Endothelial cell (in vitro differentiated cells): ENCODE measurements around the gene VPS37C. TPM values are rescaled to one million over a fixed set of nuclear protein-coding genes. Genes with fewer than 3 reads are reported as not detected.

Experiments used
- DNase-seq: peaks from one replicate; pipeline ENCODE4 v3.0.0; 2021; ENCODE audit warnings: low spot score
- H3K27ac Mint-ChIP-seq: one replicate; pipeline ENCODE4 v1.8.0; 2021; ENCODE audit warnings: mixed read lengths, inconsistent platforms; ENCODE audit not compliant: unreplicated experiment
- H3K27me3 Mint-ChIP-seq: one replicate; pipeline ENCODE4 v1.8.0; 2021; ENCODE audit warnings: mild to moderate bottlenecking, moderate library complexity, mixed read lengths, inconsistent platforms; ENCODE audit not compliant: unreplicated experiment
- H3K36me3 Mint-ChIP-seq: one replicate; pipeline ENCODE4 v1.8.0; 2021; ENCODE audit warnings: mild to moderate bottlenecking, low read depth, mixed read lengths, inconsistent platforms; ENCODE audit not compliant: unreplicated experiment
- H3K4me1 Mint-ChIP-seq: one replicate; pipeline ENCODE4 v1.8.0; 2021; ENCODE audit warnings: mild to moderate bottlenecking, mixed read lengths, inconsistent platforms; ENCODE audit not compliant: unreplicated experiment
- H3K4me3 Mint-ChIP-seq: one replicate; pipeline ENCODE4 v1.8.0; 2021; ENCODE audit warnings: mild to moderate bottlenecking, mixed read lengths, inconsistent platforms; ENCODE audit not compliant: unreplicated experiment
- H3K9me3 Mint-ChIP-seq: one replicate; pipeline ENCODE4 v1.8.0; 2021; ENCODE audit warnings: mixed read lengths, inconsistent platforms; ENCODE audit not compliant: unreplicated experiment
- CTCF ChIP-seq: fragments of 200-600 bp; sonication (generic); IDR thresholded peaks from one replicate; pipeline ENCODE4 v1.5.0; 2021; ENCODE audit warnings: antibody characterized with exemption; ENCODE audit not compliant: unreplicated experiment
- total RNA-seq: library from RNA; stranded (reverse); fragmentation: NEBNext Ultra II Directional; extraction: Animal tissue kit (Norgen Biotek cat#: 25700); gene quantifications from one replicate; pipeline ENCODE4 v1.2.1, GENCODE V29; 2021; ENCODE audit not compliant: unreplicated experiment

Gene VPS37C
- total RNA-seq, 1 donor from 2014 or later, result 23.9 TPM

- no peaks in the 10 kb centered on the region for H3K36me3 Mint-ChIP-seq
- H3K27me3 Mint-ChIP-seq, result peaks cover 5% of the 10 kb centered on the region
- H3K27ac Mint-ChIP-seq, result no peak overlapping the region
- no peak overlapping the region for H3K4me3 Mint-ChIP-seq
- DNase-seq, result no peak
- no peak for TF ChIP-seq CTCF
- peaks cover 4% of the 10 kb centered on the region for H3K4me1 Mint-ChIP-seq
- H3K9me3 Mint-ChIP-seq, result no peaks in the 10 kb centered on the region
Measured at GRCh38 chr11:61193596-61193995, 32.4 kb upstream of the VPS37C start.

DNA sequence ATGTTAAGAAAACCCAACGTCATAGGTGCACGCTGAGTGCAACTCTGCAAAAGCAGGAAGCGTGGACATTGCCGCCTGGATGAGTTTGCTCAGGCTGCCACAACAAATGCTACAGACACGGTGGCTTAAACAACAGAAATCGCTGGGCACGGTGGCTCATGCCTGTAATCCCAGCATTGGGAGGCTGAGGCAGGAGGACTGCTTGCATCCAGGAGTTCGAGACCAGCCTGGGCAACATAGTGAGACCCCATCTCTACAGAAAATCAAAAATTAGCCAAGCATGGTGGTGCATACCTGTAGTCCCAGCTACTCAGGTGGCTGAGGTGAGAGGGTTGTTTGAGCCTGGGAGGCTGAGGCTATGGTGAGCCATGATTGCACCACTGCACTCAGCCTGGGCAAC lies 28.7 kb upstream of the VPS37C start:
- H3K9me3 Mint-ChIP-seq, result no peaks in the 10 kb centered on the region
- no peak overlapping the region for H3K4me3 Mint-ChIP-seq
- H3K36me3 Mint-ChIP-seq, result no peaks in the 10 kb centered on the region
- H3K27me3 Mint-ChIP-seq, result peaks cover 3% of the 10 kb centered on the region
- H3K27ac Mint-ChIP-seq, result no peak overlapping the region
- no peaks in the 10 kb centered on the region for H3K4me1 Mint-ChIP-seq
- no peak for TF ChIP-seq CTCF
- DNase-seq, result no peak

- H3K27ac Mint-ChIP-seq, result no peak overlapping the region
- peak; percentile 84 for DNase-seq
- TF ChIP-seq CTCF, result peak; percentile 97
- H3K4me3 Mint-ChIP-seq, result no peak overlapping the region
- no peaks in the 10 kb centered on the region for H3K27me3 Mint-ChIP-seq
- H3K4me1 Mint-ChIP-seq, result no peaks in the 10 kb centered on the region
- no peaks in the 10 kb centered on the region for H3K36me3 Mint-ChIP-seq
- no peaks in the 10 kb centered on the region for H3K9me3 Mint-ChIP-seq
Measured at GRCh38 chr11:61187505-61188130, 26.4 kb upstream of the VPS37C start.

DNA sequence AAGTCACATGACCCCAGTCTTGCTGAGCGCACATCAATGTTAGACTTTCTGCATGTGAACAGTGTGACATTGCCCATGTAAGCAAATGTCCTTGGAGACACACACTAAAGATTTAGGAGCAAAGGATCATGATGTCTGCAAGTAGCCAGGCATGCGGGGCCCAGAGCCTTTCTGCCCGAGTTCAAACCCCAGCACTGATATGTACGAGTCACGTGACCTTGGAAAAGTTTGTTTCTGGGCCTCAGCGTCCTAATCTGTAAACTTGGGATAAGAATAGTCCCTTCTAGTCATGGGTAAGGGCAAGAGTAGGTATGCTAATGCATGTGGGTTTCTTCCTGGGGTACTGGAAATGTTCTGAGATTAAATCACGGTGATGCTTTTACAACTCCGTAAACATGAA lies 25.3 kb upstream of the VPS37C start:
- Mint-ChIP-seq H3K4me3 (no peak overlapping the region), H3K27me3 (no peaks in the 10 kb centered on the region), H3K36me3 (no peaks in the 10 kb centered on the region), H3K27ac (no peak overlapping the region), H3K9me3 (no peaks in the 10 kb centered on the region), H3K4me1 (no peaks in the 10 kb centered on the region)
- TF ChIP-seq CTCF, result no peak
- DNase-seq, result no peak

DNA sequence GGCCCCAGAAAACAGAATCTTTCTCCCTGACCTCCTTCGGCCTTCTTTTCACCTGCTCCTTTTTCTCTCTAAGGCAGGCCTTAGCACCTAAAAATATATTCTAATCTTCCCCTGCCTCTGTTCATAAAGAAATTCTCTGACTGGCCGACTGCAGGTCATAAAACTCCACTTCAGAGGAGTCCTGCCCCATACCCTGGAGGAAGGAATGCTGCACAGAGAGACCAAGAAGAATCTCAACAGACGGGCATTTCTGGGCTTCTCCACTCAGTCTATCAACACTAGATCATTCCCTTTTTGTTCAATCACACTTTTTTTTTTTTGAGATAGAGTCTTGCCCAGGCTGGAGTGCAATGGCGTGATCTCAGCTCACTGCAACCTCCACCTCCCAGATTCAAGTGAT lies 22.4 kb upstream of the VPS37C start:
- no peaks in the 10 kb centered on the region for H3K9me3 Mint-ChIP-seq
- no peak overlapping the region for H3K4me3 Mint-ChIP-seq
- DNase-seq, result no peak
- no peak for TF ChIP-seq CTCF
- H3K36me3 Mint-ChIP-seq, result no peaks in the 10 kb centered on the region
- no peak overlapping the region for H3K27ac Mint-ChIP-seq
- no peaks in the 10 kb centered on the region for H3K4me1 Mint-ChIP-seq
- no peaks in the 10 kb centered on the region for H3K27me3 Mint-ChIP-seq
